Esophagus muscularis mucosa (tissue), 4 donors: ENCODE data around the gene NTHL1.

Experiments
- EP300 ChIP-seq: sonication (generic); formaldehyde crosslinking; IDR thresholded peaks from one replicate; pipeline ENCODE4 v1.6.1; 2017; ENCODE audit warnings: antibody characterized with exemption
- POLR2A ChIP-seq: fragments of 450-650 bp; IDR thresholded peaks from one replicate; pipeline ENCODE4 v1.6.1; 2017; ENCODE audit warnings: antibody characterized with exemption, moderate library complexity, mild to moderate bottlenecking, low read depth
- POLR2AphosphoS5 ChIP-seq, 2 donors: sonication (generic); formaldehyde crosslinking; IDR thresholded peaks; one replicate each; pipeline ENCODE4 v1.6.1; 2017; ENCODE audit warnings: antibody characterized with exemption in 2 of 2
- TF ChIP-seq, protein P1 (sequence below), 3 experiments: fragments of 200-600 bp in 2 of 3; fragments of 450-650 bp in 1 of 3; sonication (generic) in 2 of 3; IDR thresholded peaks; one replicate each; pipeline ENCODE4 v1.5.1; 2017 to 2019; ENCODE audit warnings: antibody characterized with exemption in 3 of 3, mild to moderate bottlenecking in 2 of 3, moderate library complexity in 1 of 3

DNA sequence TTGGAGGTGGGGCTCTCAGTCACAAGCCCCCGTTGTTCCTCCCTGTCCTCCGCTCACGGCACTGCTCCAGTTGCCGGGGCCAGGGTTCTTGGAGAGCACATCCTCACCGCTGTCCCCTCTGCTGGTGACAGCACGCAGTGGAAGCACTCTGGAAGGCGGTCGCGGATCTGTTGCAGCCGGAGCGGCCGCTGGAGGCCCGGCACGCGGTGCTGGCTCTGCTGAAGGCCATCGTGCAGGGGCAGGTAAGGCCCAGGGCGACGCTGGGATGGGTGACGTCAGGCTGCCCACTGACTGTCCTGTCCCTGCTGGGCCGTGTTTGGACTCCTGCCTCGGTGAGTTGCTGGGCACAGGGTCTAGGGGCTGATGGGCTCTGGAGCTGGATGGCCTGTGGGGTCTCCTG lies 5.6 kb upstream of the NTHL1 start:
- TF ChIP-seq, protein P1, sequence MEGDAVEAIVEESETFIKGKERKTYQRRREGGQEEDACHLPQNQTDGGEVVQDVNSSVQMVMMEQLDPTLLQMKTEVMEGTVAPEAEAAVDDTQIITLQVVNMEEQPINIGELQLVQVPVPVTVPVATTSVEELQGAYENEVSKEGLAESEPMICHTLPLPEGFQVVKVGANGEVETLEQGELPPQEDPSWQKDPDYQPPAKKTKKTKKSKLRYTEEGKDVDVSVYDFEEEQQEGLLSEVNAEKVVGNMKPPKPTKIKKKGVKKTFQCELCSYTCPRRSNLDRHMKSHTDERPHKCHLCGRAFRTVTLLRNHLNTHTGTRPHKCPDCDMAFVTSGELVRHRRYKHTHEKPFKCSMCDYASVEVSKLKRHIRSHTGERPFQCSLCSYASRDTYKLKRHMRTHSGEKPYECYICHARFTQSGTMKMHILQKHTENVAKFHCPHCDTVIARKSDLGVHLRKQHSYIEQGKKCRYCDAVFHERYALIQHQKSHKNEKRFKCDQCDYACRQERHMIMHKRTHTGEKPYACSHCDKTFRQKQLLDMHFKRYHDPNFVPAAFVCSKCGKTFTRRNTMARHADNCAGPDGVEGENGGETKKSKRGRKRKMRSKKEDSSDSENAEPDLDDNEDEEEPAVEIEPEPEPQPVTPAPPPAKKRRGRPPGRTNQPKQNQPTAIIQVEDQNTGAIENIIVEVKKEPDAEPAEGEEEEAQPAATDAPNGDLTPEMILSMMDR (IDR thresholded peaks at IDR 0.05): no peak
- TF ChIP-seq POLR2A: no peak
- no peak for TF ChIP-seq EP300
- TF ChIP-seq POLR2AphosphoS5 (IDR thresholded peaks at IDR 0.05): no peak
